Activated CD8-positive, alpha-beta T cell treated with anti-CD3 and anti-CD28 coated beads for 36 hours (primary cell): Measurements from ENCODE around the gene EPHA5. TPM values are rescaled to one million over a fixed set of nuclear protein-coding genes. Genes with fewer than 3 reads are reported as not detected.

Experiments used
- ATAC-seq: fragments of 200-7000 bp; cut with Tn5 transposase; one replicate; pipeline ENCODE4 v1.10.0; 2021; ENCODE audit warnings: mild to moderate bottlenecking, moderate library complexity
- CTCF ChIA-PET: fragments of 350-600 bp; sonication (Branson Sonifier 250); formaldehyde crosslinking; loops from one replicate; lab custom pipeline; 2021; ENCODE audit warnings: antibody characterized with exemption; lab: Charles Lee
- POLR2A ChIA-PET: fragments of 350-600 bp; sonication (Branson Sonifier 250); formaldehyde crosslinking; loops from one replicate; lab custom pipeline; 2021; ENCODE audit warnings: antibody characterized with exemption; lab: Charles Lee
- DNase-seq: peaks from one replicate; pipeline ENCODE4 v3.0.0-alpha.2; 2020
- H3K27ac Mint-ChIP-seq: one replicate; pipeline ENCODE4 v1.8.0; 2021; ENCODE audit warnings: mild to moderate bottlenecking, mixed read lengths
- H3K27me3 Mint-ChIP-seq: one replicate; pipeline ENCODE4 v1.8.0; 2021; ENCODE audit warnings: mixed read lengths
- H3K36me3 Mint-ChIP-seq: one replicate; pipeline ENCODE4 v1.8.0; 2021; ENCODE audit warnings: low read depth, mixed read lengths
- H3K4me1 Mint-ChIP-seq: one replicate; pipeline ENCODE4 v1.8.0; 2021; ENCODE audit warnings: low read depth, mixed read lengths
- H3K4me3 Mint-ChIP-seq: one replicate; pipeline ENCODE4 v1.8.0; 2021; ENCODE audit warnings: mild to moderate bottlenecking, moderate library complexity, mixed read lengths
- H3K9me3 Mint-ChIP-seq: one replicate; pipeline ENCODE4 v1.8.0; 2021; ENCODE audit warnings: mixed read lengths
- intact Hi-C: fragments of 100-400 bp; cut with micrococcal nuclease; formaldehyde crosslinking; loops from one replicate; pipeline ENCODE4 v1.10.0; 2022
- total RNA-seq, 2 experiments: library from RNA; stranded (reverse); gene quantifications; one replicate each; pipeline ENCODE4 v1.2.3, GENCODE V29; 2021
- TF ChIP-seq, protein P1 (sequence below): fragments of 200-600 bp; IDR thresholded peaks from one replicate; pipeline ENCODE4 v1.8.0; 2022; ENCODE audit warnings: antibody characterized with exemption, mild to moderate bottlenecking

Gene EPHA5
- total RNA-seq, 2 experiments from 2014 or later: not detected

DNA sequence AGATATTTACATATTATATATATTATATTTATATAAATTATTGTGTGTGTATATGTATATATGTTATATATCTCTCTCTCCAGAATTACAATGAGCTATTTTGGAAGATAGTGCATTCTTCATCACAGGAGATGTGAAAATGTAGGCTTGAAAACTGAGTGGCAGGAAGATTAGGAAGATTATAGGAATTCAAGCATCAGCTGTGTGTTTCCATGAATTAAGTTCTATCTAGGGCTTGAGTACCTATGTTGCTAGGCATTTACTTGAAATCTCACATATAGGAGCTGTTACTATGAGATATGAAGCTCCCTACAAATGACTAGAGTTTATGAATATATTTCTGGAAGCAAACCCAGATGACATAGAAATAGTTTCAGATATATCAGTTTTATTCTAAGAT is 328.7 kb downstream of the EPHA5 start:
- Mint-ChIP-seq H3K36me3 (no peaks in the 10 kb centered on the region), H3K4me3 (no peak overlapping the region), H3K4me1 (no peaks in the 10 kb centered on the region), H3K27me3 (no peaks in the 10 kb centered on the region), H3K27ac (no peak overlapping the region), H3K9me3 (no peaks in the 10 kb centered on the region)
- DNase-seq (no peak), ATAC-seq (no peak)
- intact Hi-C loops: no loop called here
- TF ChIP-seq, protein P1, sequence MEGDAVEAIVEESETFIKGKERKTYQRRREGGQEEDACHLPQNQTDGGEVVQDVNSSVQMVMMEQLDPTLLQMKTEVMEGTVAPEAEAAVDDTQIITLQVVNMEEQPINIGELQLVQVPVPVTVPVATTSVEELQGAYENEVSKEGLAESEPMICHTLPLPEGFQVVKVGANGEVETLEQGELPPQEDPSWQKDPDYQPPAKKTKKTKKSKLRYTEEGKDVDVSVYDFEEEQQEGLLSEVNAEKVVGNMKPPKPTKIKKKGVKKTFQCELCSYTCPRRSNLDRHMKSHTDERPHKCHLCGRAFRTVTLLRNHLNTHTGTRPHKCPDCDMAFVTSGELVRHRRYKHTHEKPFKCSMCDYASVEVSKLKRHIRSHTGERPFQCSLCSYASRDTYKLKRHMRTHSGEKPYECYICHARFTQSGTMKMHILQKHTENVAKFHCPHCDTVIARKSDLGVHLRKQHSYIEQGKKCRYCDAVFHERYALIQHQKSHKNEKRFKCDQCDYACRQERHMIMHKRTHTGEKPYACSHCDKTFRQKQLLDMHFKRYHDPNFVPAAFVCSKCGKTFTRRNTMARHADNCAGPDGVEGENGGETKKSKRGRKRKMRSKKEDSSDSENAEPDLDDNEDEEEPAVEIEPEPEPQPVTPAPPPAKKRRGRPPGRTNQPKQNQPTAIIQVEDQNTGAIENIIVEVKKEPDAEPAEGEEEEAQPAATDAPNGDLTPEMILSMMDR: no peak
- ChIA-PET POLR2A (no interaction called here), CTCF (no interaction called here)

DNA sequence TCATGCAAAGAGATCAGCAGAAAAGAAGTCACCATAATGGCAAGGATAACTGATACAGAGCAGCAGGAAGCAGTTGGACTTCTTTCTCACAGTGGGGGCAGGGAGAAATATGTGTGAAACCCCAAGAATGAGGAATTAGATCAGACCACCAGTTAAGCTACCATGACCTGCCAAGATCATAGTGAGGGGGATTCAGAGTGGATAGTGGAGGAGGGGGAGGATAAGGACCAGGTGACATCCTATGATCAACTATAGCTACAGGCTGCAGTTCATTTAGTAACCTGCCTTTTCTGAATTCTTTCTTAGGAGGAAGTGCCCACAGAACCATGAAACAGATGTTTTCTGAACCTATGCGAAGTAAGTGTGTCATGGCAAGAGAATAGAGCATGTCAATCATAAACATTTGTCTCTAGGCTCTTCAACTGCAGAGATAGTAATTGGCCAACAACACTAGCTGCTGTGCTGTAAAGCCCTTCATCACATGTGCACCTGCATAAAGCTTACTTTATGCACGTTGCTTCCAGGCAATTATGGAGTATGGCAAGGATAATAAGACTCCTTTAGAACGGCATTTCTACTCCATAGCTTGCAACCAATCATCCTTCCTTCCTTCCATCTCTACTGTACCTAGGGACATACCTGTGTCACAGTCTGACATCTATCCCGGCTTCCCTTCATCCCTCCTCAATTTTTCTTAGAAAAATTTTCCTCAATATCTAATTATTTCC is 329.7 kb downstream of the EPHA5 start:
- DNase-seq (no peak), ATAC-seq (no peak)
- TF ChIP-seq, protein P1: no peak
- Mint-ChIP-seq H3K27me3 (no peaks in the 10 kb centered on the region), H3K36me3 (no peaks in the 10 kb centered on the region), H3K9me3 (no peaks in the 10 kb centered on the region), H3K27ac (no peak overlapping the region), H3K4me1 (no peaks in the 10 kb centered on the region), H3K4me3 (no peak overlapping the region)
- intact Hi-C loops: no loop called here
- ChIA-PET POLR2A (interaction anchor here (0.7 kb wide), 1 partner anchor 93 kb away, joined by 3 read pairs; no protein-coding TSS in a partner anchor), CTCF (no interaction called here)

DNA sequence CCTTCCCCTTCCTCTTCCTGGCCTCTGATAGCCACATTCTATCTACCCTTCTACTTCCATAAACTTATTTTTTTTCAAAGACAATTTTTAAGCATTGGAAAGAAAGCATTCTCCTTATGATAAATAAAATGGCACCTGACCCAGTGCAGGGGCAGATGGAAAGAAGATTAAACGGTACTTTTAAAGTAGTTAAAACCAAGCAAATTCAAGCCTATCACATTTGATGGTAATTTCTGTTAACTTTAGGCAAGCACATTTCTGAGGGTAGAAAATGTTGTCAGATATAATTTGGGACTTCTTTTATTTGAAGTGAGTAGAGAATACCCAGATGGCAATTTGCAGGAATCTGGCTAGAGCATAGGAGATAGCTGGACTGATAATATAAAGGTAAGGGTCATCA is 332.9 kb downstream of the EPHA5 start:
- no peaks in the 10 kb centered on the region for H3K36me3 Mint-ChIP-seq
- no peak for ATAC-seq
- no peaks in the 10 kb centered on the region for H3K27me3 Mint-ChIP-seq
- H3K4me3 Mint-ChIP-seq: no peak overlapping the region
- no peak for DNase-seq
- TF ChIP-seq, protein P1: no peak
- no peaks in the 10 kb centered on the region for H3K9me3 Mint-ChIP-seq
- ChIA-PET POLR2A (no interaction called here), CTCF (no interaction called here)
- H3K27ac Mint-ChIP-seq: no peak overlapping the region
- intact Hi-C loops: no loop called here
- H3K4me1 Mint-ChIP-seq: no peaks in the 10 kb centered on the region

DNA sequence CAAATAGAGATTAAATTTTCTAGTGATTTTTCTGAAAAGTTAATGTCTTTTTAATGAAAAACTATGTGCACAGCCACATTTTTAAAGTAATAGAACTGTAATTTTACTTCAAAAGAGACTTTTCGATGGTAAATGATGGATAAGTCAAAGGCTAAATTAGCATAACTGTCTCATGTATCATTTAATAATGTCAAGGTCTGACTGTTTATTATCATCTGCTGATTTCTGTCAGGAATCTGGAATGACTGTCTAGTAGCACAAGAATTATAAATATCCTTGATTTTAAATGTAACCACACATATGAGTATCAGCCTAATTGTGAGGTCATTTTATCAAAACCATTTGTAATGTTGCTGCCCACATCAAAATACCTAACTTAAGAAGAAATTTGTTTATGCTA is 333.8 kb downstream of the EPHA5 start:
- TF ChIP-seq, protein P1: no peak
- Mint-ChIP-seq H3K27ac (no peak overlapping the region), H3K9me3 (no peaks in the 10 kb centered on the region), H3K27me3 (no peaks in the 10 kb centered on the region), H3K4me3 (no peak overlapping the region), H3K36me3 (no peaks in the 10 kb centered on the region), H3K4me1 (no peaks in the 10 kb centered on the region)
- CTCF ChIA-PET: no interaction called here
- POLR2A ChIA-PET: interaction anchor here (0.5 kb wide), 1 partner anchor 349 kb away, joined by 3 read pairs; no protein-coding TSS in a partner anchor
- DNase-seq (no peak), ATAC-seq (no peak)
- intact Hi-C loops: no loop called here

DNA sequence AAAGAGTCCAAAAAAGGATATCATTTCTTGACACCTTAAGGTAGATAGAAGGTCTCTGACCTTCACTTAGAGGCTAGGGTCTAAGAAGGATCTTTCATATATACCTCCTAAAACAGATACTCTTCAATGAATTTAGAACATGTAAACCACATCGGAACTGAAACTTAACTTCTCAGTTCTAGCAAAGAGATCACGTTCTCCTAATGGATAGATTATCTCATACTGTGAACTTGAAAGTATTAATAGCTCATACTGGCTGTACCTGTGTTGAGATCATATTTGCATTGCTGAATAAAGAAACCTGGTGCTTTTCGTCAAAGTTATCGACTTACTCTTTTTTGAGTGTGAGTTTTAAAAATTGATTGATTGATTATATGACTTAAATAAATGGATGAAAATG is 353.8 kb downstream of the EPHA5 start:
- TF ChIP-seq, protein P1: no peak
- Mint-ChIP-seq H3K4me3 (no peak overlapping the region), H3K36me3 (no peaks in the 10 kb centered on the region), H3K27me3 (no peaks in the 10 kb centered on the region), H3K4me1 (no peaks in the 10 kb centered on the region), H3K27ac (no peak overlapping the region), H3K9me3 (peaks cover 3% of the 10 kb centered on the region)
- intact Hi-C loops: no loop called here
- ChIA-PET POLR2A (no interaction called here), CTCF (no interaction called here)
- ATAC-seq (no peak), DNase-seq (no peak)
